ENCODE measurements around the gene WASHC2A.
"Not testable (repeated sequence)": the region's sequence is repeated elsewhere in the genome, so short reads cannot be mapped to it uniquely, and the experiment has no call there.

WASHC2A gene

DNA sequence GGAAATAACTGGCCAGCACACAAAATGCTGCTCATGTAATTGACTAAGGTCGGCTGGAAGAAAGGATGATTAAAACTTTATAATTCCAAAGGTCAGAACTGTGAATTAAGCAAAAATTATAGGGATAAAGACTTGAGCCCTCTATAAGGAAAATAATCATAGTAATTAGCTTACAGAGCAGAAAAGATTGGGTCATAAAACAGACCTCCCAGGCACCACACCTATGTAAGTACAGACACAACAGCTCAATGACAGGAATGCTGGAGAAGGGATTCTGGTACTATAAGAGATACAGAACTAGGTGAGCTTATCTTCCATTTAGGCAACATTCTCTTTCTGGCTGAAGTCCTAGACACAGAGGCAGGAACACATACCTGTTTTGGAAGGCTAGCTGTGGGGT, 9.0 kb upstream of the WASHC2A start:
- H3K4me1 ChIP-seq (ENCODE audit: control insufficient read depth in 2 of 2, insufficient read depth in 1 of 2, low read depth in 1 of 2, low read length in 2 of 2); H3K4me3 ChIP-seq (ENCODE audit: low read length in 2 of 2); H3K9me3 ChIP-seq (replicated peaks in 1 of 2; ENCODE audit: control insufficient read depth in 2 of 2, insufficient read depth in 1 of 2, low read depth in 1 of 2, low read length in 2 of 2); H3K27ac ChIP-seq (replicated peaks; ENCODE audit: low read length); H2AFZ ChIP-seq (ENCODE audit: low read length); H2BK5ac ChIP-seq (ENCODE audit: low read length); H3K4me2 ChIP-seq (ENCODE audit: insufficient read depth, low read length, poor library complexity, severe bottlenecking); H4K91ac ChIP-seq (ENCODE audit: low read depth, low read length, poor library complexity); H4K8ac ChIP-seq (ENCODE audit: low read depth, low read length); H3K27me3 ChIP-seq (ENCODE audit: control insufficient read depth in 3 of 3, insufficient read depth in 3 of 3, low read depth in 1 of 3, low read length in 3 of 3); DNase-seq (ENCODE audit: low spot score); H2AK5ac ChIP-seq (ENCODE audit: low read depth, low read length); H3K4ac ChIP-seq (ENCODE audit: low read length); H2BK15ac ChIP-seq (ENCODE audit: low read length); H3K9ac ChIP-seq (ENCODE audit: low read depth, low read length, poor library complexity); H2BK12ac ChIP-seq (ENCODE audit: low read length); H3K79me1 ChIP-seq (ENCODE audit: low read depth, low read length); H3K23ac ChIP-seq (ENCODE audit: low read depth, low read length, poor library complexity); H2BK120ac ChIP-seq (ENCODE audit: low read depth, low read length); H3K36me3 ChIP-seq (replicated peaks in 1 of 2; ENCODE audit: control insufficient read depth in 2 of 2, insufficient read depth in 2 of 2, low read length in 2 of 2); H3K14ac ChIP-seq (ENCODE audit: low read length); H3K18ac ChIP-seq (ENCODE audit: low read length): not testable (repeated sequence)
- no CpG with 5 or more reads among the region's 1 CpG for WGBS, 2 donors (ENCODE audit: extremely low coverage in 2 of 2, insufficient read length in 2 of 2, insufficient replicate concordance in 1 of 2)

DNA sequence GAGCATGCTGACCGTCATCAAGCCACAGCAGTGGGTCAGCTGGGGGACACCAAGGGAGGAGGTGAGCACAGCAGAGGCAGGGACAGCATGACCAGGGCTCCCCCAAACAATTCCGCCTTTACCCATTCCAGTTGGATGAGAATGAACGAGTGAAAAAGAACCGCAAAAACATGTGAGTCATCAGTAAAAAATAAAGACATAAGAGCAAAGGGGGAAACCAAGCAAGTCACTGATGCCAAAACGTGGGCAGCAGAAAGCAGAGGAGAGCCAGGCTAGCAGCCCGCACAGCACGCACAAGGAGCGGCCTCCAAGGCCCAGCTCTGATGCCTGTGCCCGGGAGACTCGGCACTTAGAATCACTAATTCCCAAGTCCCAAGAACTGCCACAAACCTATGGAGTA, 7.8 kb upstream of the WASHC2A start:
- H3K9ac ChIP-seq (ENCODE audit: low read depth, low read length, poor library complexity); H2BK5ac ChIP-seq (ENCODE audit: low read length); H3K18ac ChIP-seq (ENCODE audit: low read length); H2AFZ ChIP-seq (ENCODE audit: low read length); H2BK15ac ChIP-seq (ENCODE audit: low read length); H3K9me3 ChIP-seq (replicated peaks in 1 of 2; ENCODE audit: control insufficient read depth in 2 of 2, insufficient read depth in 1 of 2, low read depth in 1 of 2, low read length in 2 of 2); H2AK5ac ChIP-seq (ENCODE audit: low read depth, low read length); H3K4ac ChIP-seq (ENCODE audit: low read length); H2BK12ac ChIP-seq (ENCODE audit: low read length); H2BK120ac ChIP-seq (ENCODE audit: low read depth, low read length); H3K4me2 ChIP-seq (ENCODE audit: insufficient read depth, low read length, poor library complexity, severe bottlenecking); H3K4me3 ChIP-seq (ENCODE audit: low read length in 2 of 2); H3K14ac ChIP-seq (ENCODE audit: low read length); H4K8ac ChIP-seq (ENCODE audit: low read depth, low read length); H3K4me1 ChIP-seq (ENCODE audit: control insufficient read depth in 2 of 2, insufficient read depth in 1 of 2, low read depth in 1 of 2, low read length in 2 of 2); H4K91ac ChIP-seq (ENCODE audit: low read depth, low read length, poor library complexity); DNase-seq (ENCODE audit: low spot score); H3K79me1 ChIP-seq (ENCODE audit: low read depth, low read length); H3K27me3 ChIP-seq (ENCODE audit: control insufficient read depth in 3 of 3, insufficient read depth in 3 of 3, low read depth in 1 of 3, low read length in 3 of 3); H3K36me3 ChIP-seq (replicated peaks in 1 of 2; ENCODE audit: control insufficient read depth in 2 of 2, insufficient read depth in 2 of 2, low read length in 2 of 2); H3K27ac ChIP-seq (replicated peaks; ENCODE audit: low read length); H3K23ac ChIP-seq (ENCODE audit: low read depth, low read length, poor library complexity): not testable (repeated sequence)
- WGBS, 2 donors (ENCODE audit: extremely low coverage in 2 of 2, insufficient read length in 2 of 2, insufficient replicate concordance in 1 of 2), result no CpG with 5 or more reads among the region's 10 CpGs

DNA sequence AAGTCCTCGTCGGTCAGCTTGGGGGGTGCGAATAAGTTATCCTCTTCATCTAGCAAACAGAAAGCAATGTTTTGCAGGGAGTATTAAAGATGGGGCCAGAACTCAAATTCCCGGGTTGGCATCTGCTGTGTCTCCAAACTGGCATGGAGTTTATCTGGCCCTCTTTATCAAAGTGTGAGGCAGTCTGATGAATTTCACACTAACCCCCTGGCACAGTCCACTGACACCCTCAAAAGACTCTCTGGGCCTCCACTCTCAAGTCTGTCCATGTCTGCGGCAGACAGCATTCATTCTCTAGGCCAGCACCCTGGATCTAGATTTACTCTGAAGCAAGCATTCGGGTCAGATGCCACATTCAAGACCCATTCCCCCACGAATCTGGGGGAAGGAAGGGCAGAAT, 6.2 kb upstream of the WASHC2A start:
- not testable (repeated sequence) for H2AFZ ChIP-seq (ENCODE audit: low read length); H2BK15ac ChIP-seq (ENCODE audit: low read length); H2AK5ac ChIP-seq (ENCODE audit: low read depth, low read length); DNase-seq (ENCODE audit: low spot score); H4K91ac ChIP-seq (ENCODE audit: low read depth, low read length, poor library complexity); H3K9ac ChIP-seq (ENCODE audit: low read depth, low read length, poor library complexity); H3K4ac ChIP-seq (ENCODE audit: low read length); H3K27me3 ChIP-seq (ENCODE audit: control insufficient read depth in 3 of 3, insufficient read depth in 3 of 3, low read depth in 1 of 3, low read length in 3 of 3); H3K9me3 ChIP-seq (replicated peaks in 1 of 2; ENCODE audit: control insufficient read depth in 2 of 2, insufficient read depth in 1 of 2, low read depth in 1 of 2, low read length in 2 of 2); H3K14ac ChIP-seq (ENCODE audit: low read length); H3K4me2 ChIP-seq (ENCODE audit: insufficient read depth, low read length, poor library complexity, severe bottlenecking); H3K27ac ChIP-seq (replicated peaks; ENCODE audit: low read length); H3K4me3 ChIP-seq (ENCODE audit: low read length in 2 of 2); H3K18ac ChIP-seq (ENCODE audit: low read length); H4K8ac ChIP-seq (ENCODE audit: low read depth, low read length); H2BK12ac ChIP-seq (ENCODE audit: low read length); H3K79me1 ChIP-seq (ENCODE audit: low read depth, low read length); H2BK120ac ChIP-seq (ENCODE audit: low read depth, low read length); H3K4me1 ChIP-seq (ENCODE audit: control insufficient read depth in 2 of 2, insufficient read depth in 1 of 2, low read depth in 1 of 2, low read length in 2 of 2); H3K23ac ChIP-seq (ENCODE audit: low read depth, low read length, poor library complexity); H2BK5ac ChIP-seq (ENCODE audit: low read length); H3K36me3 ChIP-seq (replicated peaks in 1 of 2; ENCODE audit: control insufficient read depth in 2 of 2, insufficient read depth in 2 of 2, low read length in 2 of 2)
- no CpG with 5 or more reads among the region's 7 CpGs for WGBS, 2 donors (ENCODE audit: extremely low coverage in 2 of 2, insufficient read length in 2 of 2, insufficient replicate concordance in 1 of 2)

DNA sequence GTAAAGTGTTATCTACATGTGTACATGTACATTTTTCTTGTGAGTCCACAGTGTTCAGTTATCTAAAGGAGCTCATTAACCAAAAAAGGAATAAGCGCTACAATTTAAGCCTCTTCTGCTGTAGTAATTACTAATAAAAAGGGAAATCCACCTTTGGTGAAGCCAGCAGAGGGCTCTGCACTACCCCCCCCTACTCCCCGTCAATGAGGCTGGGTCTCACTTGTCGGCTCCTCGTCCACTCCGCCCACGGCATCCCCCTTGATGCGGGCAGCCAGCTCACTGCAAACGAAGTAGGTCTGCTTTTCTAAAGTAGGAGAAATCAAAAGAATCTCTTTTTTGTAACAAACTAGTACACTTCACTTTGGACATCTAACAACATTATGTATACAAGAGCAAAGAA, 4.7 kb upstream of the WASHC2A start:
- H3K4ac ChIP-seq (ENCODE audit: low read length), result no peak overlapping the region
- no peak overlapping the region for H3K4me3 ChIP-seq (ENCODE audit: low read length in 2 of 2)
- WGBS, 2 donors (ENCODE audit: extremely low coverage in 2 of 2, insufficient read length in 2 of 2, insufficient replicate concordance in 1 of 2), result no CpG with 5 or more reads among the region's 8 CpGs
- DNase-seq (ENCODE audit: low spot score), result no peak
- peak overlapping the region; percentile 22 for H2AFZ ChIP-seq (ENCODE audit: low read length)
- no peak overlapping the region for H2BK15ac ChIP-seq (ENCODE audit: low read length)
- H4K91ac ChIP-seq (ENCODE audit: low read depth, low read length, poor library complexity), result no peak overlapping the region
- no peak overlapping the region for H4K8ac ChIP-seq (ENCODE audit: low read depth, low read length)
- H3K4me2 ChIP-seq (ENCODE audit: insufficient read depth, low read length, poor library complexity, severe bottlenecking), result no peak overlapping the region
- H2BK120ac ChIP-seq (ENCODE audit: low read depth, low read length), result no peak overlapping the region
- no peak overlapping the region for H3K27ac ChIP-seq (replicated peaks; ENCODE audit: low read length)
- H3K9ac ChIP-seq (ENCODE audit: low read depth, low read length, poor library complexity), result no peak overlapping the region
- H2AK5ac ChIP-seq (ENCODE audit: low read depth, low read length), result no peak overlapping the region
- H3K36me3 ChIP-seq (replicated peaks in 1 of 2; ENCODE audit: control insufficient read depth in 2 of 2, insufficient read depth in 2 of 2, low read length in 2 of 2), result no peaks in the 10 kb centered on the region
- H3K4me1 ChIP-seq (ENCODE audit: control insufficient read depth in 2 of 2, insufficient read depth in 1 of 2, low read depth in 1 of 2, low read length in 2 of 2), result no peaks in the 10 kb centered on the region
- no peaks in the 10 kb centered on the region for H3K27me3 ChIP-seq (ENCODE audit: control insufficient read depth in 3 of 3, insufficient read depth in 3 of 3, low read depth in 1 of 3, low read length in 3 of 3)
- no peak overlapping the region for H2BK5ac ChIP-seq (ENCODE audit: low read length)
- no peak overlapping the region for H3K14ac ChIP-seq (ENCODE audit: low read length)
- H3K23ac ChIP-seq (ENCODE audit: low read depth, low read length, poor library complexity), result no peak overlapping the region
- H3K9me3 ChIP-seq (replicated peaks in 1 of 2; ENCODE audit: control insufficient read depth in 2 of 2, insufficient read depth in 1 of 2, low read depth in 1 of 2, low read length in 2 of 2), result no peaks in the 10 kb centered on the region
- H2BK12ac ChIP-seq (ENCODE audit: low read length), result no peak overlapping the region
- H3K18ac ChIP-seq (ENCODE audit: low read length), result no peak overlapping the region
- no peaks in the 10 kb centered on the region for H3K79me1 ChIP-seq (ENCODE audit: low read depth, low read length)

Measured in neuronal stem cell (in vitro differentiated cells).